SK-N-MC (cell line): ENCODE data around the gene STIL.

Experiments used
- EZH2 ChIP-seq: fragments of 200-600 bp; sonication (generic); IDR thresholded peaks from one replicate; pipeline ENCODE4 v1.6.1; 2017; ENCODE audit warnings: antibody characterized with exemption
- POLR2AphosphoS5 ChIP-seq: IDR thresholded peaks from 2 replicates; pipeline ENCODE4 v1.6.1; 2012; ENCODE audit warnings: mild to moderate bottlenecking, low read depth, low read length, borderline replicate concordance

GRCh38 chr1:47222476-47222875, 91.5 kb downstream of the STIL start:
- no peak for TF ChIP-seq POLR2AphosphoS5
- no peak for TF ChIP-seq EZH2
